HEK293 (cell line): ENCODE measurements around the gene METTL2B.
"Not testable (repeated sequence)": the region's sequence is repeated elsewhere in the genome, so short reads cannot be mapped to it uniquely, and the experiment has no call there.

ENCODE experiments used
- GLIS2 ChIP-seq: fragments of 450-650 bp; formaldehyde crosslinking; IDR thresholded peaks from 2 replicates; pipeline ENCODE4 v1.5.1; 2016; ENCODE audit warnings: missing biosample characterization, missing genetic modification characterization
- IKZF3 ChIP-seq: fragments of 450-650 bp; IDR thresholded peaks from 2 replicates; pipeline ENCODE4 v1.5.0; 2018; ENCODE audit warnings: missing biosample characterization, mild to moderate bottlenecking, missing genetic modification characterization, moderate library complexity
- KLF16 ChIP-seq: fragments of 450-650 bp; formaldehyde crosslinking; IDR thresholded peaks from 2 replicates; pipeline ENCODE4 v1.5.1; 2017; ENCODE audit warnings: missing biosample characterization, missing genetic modification characterization
- RBAK ChIP-seq: fragments of 450-650 bp; formaldehyde crosslinking; IDR thresholded peaks from 2 replicates; pipeline ENCODE4 v1.5.1; 2016; ENCODE audit warnings: missing biosample characterization, missing genetic modification characterization
- YY1 ChIP-seq: fragments of 450-650 bp; formaldehyde crosslinking; IDR thresholded peaks from 2 replicates; pipeline ENCODE4 v1.5.1; 2018; ENCODE audit warnings: missing biosample characterization, missing genetic modification characterization
- ZBTB17 ChIP-seq: fragments of 450-650 bp; formaldehyde crosslinking; IDR thresholded peaks from 2 replicates; pipeline ENCODE4 v1.5.1; 2016; ENCODE audit warnings: missing biosample characterization, missing genetic modification characterization
- ZBTB20 ChIP-seq: fragments of 450-650 bp; formaldehyde crosslinking; IDR thresholded peaks from 2 replicates; pipeline ENCODE4 v1.5.1; 2016; ENCODE audit warnings: missing biosample characterization, missing genetic modification characterization
- ZNF174 ChIP-seq: fragments of 450-650 bp; formaldehyde crosslinking; IDR thresholded peaks from 2 replicates; pipeline ENCODE4 v1.5.0; 2017; ENCODE audit warnings: missing biosample characterization, mild to moderate bottlenecking, missing genetic modification characterization
- ZNF184 ChIP-seq: fragments of 450-650 bp; IDR thresholded peaks from 2 replicates; pipeline ENCODE4 v1.5.1; 2018; ENCODE audit warnings: missing biosample characterization, mild to moderate bottlenecking, missing genetic modification characterization
- ZNF302 ChIP-seq: fragments of 450-650 bp; formaldehyde crosslinking; IDR thresholded peaks from 2 replicates; pipeline ENCODE4 v1.5.1; 2016; ENCODE audit warnings: missing biosample characterization, missing genetic modification characterization, low read depth
- ZNF707 ChIP-seq: fragments of 450-650 bp; formaldehyde crosslinking; IDR thresholded peaks from 2 replicates; pipeline ENCODE4 v1.5.1; 2016; ENCODE audit warnings: missing biosample characterization, missing genetic modification characterization
- ZNF791 ChIP-seq: fragments of 450-650 bp; formaldehyde crosslinking; IDR thresholded peaks from 2 replicates; pipeline ENCODE4 v1.5.1; 2016; ENCODE audit warnings: missing biosample characterization, missing genetic modification characterization
- TF ChIP-seq, protein P1 (sequence below): fragments of 450-650 bp; formaldehyde crosslinking; IDR thresholded peaks from 2 replicates; pipeline ENCODE4 v1.5.1; 2016; ENCODE audit warnings: missing biosample characterization, missing genetic modification characterization

DNA sequence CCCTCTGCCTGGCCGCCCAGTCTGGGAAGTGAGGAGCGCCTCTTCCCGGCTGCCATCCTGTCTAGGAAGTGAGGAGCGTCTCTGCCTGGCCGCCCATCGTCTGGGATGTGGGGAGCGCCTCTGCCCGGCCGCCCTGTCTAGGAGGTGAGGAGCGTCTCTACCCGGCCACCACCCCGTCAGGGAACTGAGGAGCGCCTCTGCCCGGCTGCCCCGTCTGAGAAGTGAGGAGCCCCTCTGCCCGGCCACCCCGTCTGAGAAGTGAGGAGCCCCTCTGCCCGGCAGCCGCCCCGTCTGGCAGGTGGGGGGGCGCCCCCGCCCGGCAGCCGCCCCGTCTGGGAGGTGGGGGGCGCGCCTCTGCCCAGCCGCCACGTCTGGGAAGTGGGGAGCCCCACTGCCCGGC, 13.2 kb upstream of the METTL2B start:
- TF ChIP-seq, protein P1, sequence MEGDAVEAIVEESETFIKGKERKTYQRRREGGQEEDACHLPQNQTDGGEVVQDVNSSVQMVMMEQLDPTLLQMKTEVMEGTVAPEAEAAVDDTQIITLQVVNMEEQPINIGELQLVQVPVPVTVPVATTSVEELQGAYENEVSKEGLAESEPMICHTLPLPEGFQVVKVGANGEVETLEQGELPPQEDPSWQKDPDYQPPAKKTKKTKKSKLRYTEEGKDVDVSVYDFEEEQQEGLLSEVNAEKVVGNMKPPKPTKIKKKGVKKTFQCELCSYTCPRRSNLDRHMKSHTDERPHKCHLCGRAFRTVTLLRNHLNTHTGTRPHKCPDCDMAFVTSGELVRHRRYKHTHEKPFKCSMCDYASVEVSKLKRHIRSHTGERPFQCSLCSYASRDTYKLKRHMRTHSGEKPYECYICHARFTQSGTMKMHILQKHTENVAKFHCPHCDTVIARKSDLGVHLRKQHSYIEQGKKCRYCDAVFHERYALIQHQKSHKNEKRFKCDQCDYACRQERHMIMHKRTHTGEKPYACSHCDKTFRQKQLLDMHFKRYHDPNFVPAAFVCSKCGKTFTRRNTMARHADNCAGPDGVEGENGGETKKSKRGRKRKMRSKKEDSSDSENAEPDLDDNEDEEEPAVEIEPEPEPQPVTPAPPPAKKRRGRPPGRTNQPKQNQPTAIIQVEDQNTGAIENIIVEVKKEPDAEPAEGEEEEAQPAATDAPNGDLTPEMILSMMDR: not testable (repeated sequence)
- TF ChIP-seq ZNF184 (tag by site-specific recombination); ZNF174; ZNF707 (tag by site-specific recombination); ZNF302 (tag by site-specific recombination); GLIS2 (tag by site-specific recombination); RBAK; IKZF3 (tag by site-specific recombination); YY1 (tag by site-specific recombination); ZBTB20 (tag by site-specific recombination); ZNF791; KLF16 (tag by site-specific recombination); ZBTB17: not testable (repeated sequence)
